ENCODE measurements around the gene ADAP2. TPM values are rescaled to one million over a fixed set of nuclear protein-coding genes. Genes with fewer than 3 reads are reported as not detected.

ADAP2 gene
- total and polyA plus RNA-seq, 2 donors (not counting 1 experiment from before 2014, with no cell fraction given), result 3.8 to 4.3 TPM

DNA sequence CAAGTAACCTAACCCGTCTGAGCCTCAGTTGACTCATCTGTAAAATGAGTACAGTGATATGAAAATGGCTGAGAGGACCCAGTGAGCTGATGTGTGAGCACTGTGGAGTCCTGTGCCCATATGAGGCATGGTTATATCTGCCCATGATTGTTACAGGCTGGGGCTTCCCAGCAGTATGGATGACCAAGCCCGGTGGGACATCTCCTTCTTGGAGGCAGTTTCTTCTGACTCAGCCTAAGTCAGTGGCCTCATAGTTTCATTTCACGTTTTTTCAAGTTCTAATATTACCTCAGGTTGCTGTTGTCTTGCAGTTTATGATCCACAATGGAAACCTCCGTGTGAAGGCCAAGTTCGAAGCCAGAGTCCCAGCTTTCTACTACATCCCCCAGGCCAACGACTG lies 4.8 kb downstream of the ADAP2 start:
- no peak for TF ChIP-seq EZH2 (IDR thresholded peaks at IDR 0.05; ENCODE audit: low read length, missing control alignments)
- no peak for TF ChIP-seq CTCF (conservative IDR thresholded peaks at IDR 0.05 in 1 of 2, IDR thresholded peaks at IDR 0.05 in 1 of 2; ENCODE audit: low read depth in 1 of 2, low read length in 2 of 2)
- no peaks in the 10 kb centered on the region for H3K9me3 ChIP-seq (ENCODE audit: control insufficient read depth, insufficient read depth, low read depth, low read length)
- no peak for DNase-seq (ENCODE audit: low read depth in 2 of 2)

DNA sequence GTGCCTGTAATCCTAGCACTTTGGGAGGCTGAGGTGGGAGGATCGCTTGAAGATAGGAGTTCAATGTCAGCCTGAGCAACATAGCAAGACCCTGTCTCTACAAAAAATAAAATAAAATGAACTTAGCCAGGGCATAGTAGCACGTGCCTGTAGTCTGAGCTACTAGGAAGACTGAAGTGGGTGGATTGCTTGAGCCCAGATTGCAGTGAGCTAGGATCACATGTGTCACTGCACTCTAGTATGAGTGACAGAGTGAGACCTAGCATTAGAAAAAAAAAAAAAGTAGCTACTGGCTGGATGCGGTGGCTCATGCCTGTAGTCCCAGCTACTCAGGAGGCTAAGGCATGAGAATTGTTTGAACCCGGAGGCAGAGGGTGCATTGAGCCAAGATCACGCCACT lies 6.0 kb downstream of the ADAP2 start:
- Histone ChIP-seq H3K79me2 (ENCODE audit: control insufficient read depth, insufficient read depth, low read length) (no peaks in the 10 kb centered on the region), H3K4me3 (replicated peaks in 1 of 4; ENCODE audit: control extremely low read depth in 1 of 4, insufficient read depth in 1 of 4, low read depth in 3 of 4, low read length in 4 of 4) (no peak overlapping the region), H2AFZ (ENCODE audit: low read length) (no peak overlapping the region), H3K27me3 (ENCODE audit: control insufficient read depth, insufficient read depth, low read length) (peaks cover 2% of the 10 kb centered on the region), H3K4me2 (ENCODE audit: extremely low read depth, insufficient read depth, low read length) (no peak overlapping the region), H3K4me1 (ENCODE audit: control insufficient read depth, extremely low read depth, insufficient read depth, low read length) (no peaks in the 10 kb centered on the region), H3K9ac (ENCODE audit: insufficient read depth, low read length) (no peak overlapping the region), H4K20me1 (ENCODE audit: control insufficient read depth, extremely low read depth, insufficient read depth, low read length) (no peaks in the 10 kb centered on the region), H3K9me3 (ENCODE audit: control insufficient read depth, insufficient read depth, low read depth, low read length) (no peaks in the 10 kb centered on the region), H3K27ac (ENCODE audit: insufficient read depth, low read length) (no peak overlapping the region), H3K36me3 (ENCODE audit: control insufficient read depth, insufficient read depth, low read length) (no peaks in the 10 kb centered on the region)
- TF ChIP-seq EZH2 (IDR thresholded peaks at IDR 0.05; ENCODE audit: low read length, missing control alignments) (no peak), CTCF (conservative IDR thresholded peaks at IDR 0.05 in 1 of 2, IDR thresholded peaks at IDR 0.05 in 1 of 2; ENCODE audit: low read depth in 1 of 2, low read length in 2 of 2) (no peak)
- no peak for DNase-seq (ENCODE audit: low read depth in 2 of 2)

More for the DNA sequence above, 4.8 kb downstream of the ADAP2 start:
- no peak overlapping the region for H3K4me3 ChIP-seq (replicated peaks in 1 of 4; ENCODE audit: control extremely low read depth in 1 of 4, insufficient read depth in 1 of 4, low read depth in 3 of 4, low read length in 4 of 4)
- H3K36me3 ChIP-seq (ENCODE audit: control insufficient read depth, insufficient read depth, low read length), result no peaks in the 10 kb centered on the region
- no peaks in the 10 kb centered on the region for H4K20me1 ChIP-seq (ENCODE audit: control insufficient read depth, extremely low read depth, insufficient read depth, low read length)
- H3K79me2 ChIP-seq (ENCODE audit: control insufficient read depth, insufficient read depth, low read length), result no peaks in the 10 kb centered on the region
- H3K27me3 ChIP-seq (ENCODE audit: control insufficient read depth, insufficient read depth, low read length), result peaks cover 2% of the 10 kb centered on the region
- H3K9ac ChIP-seq (ENCODE audit: insufficient read depth, low read length), result no peak overlapping the region
- no peak overlapping the region for H2AFZ ChIP-seq (ENCODE audit: low read length)
- H3K4me1 ChIP-seq (ENCODE audit: control insufficient read depth, extremely low read depth, insufficient read depth, low read length), result peaks cover 2% of the 10 kb centered on the region
- no peak overlapping the region for H3K27ac ChIP-seq (ENCODE audit: insufficient read depth, low read length)
- H3K4me2 ChIP-seq (ENCODE audit: extremely low read depth, insufficient read depth, low read length), result no peak overlapping the region

DNA sequence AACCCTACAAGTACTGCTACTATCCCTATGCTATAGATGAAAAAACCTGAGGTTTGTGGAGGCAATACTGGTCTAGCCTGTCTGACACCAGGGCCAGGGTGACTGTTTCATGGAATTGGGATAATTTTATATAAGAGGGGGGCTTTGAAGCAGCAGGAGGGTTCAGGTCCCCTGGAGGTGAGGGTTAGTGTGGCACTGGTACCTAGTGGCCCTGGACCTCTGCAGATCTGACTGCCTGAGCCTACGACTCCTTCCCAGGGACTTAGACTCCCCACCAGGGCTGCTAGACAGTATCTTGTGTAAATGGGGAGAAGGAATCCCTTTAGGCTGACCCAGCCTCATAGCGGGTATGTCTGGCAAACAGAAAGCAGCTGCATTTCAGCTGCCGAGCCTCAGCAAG lies 6.8 kb downstream of the ADAP2 start:
- H3K4me2 ChIP-seq (ENCODE audit: extremely low read depth, insufficient read depth, low read length), result no peak overlapping the region
- no peak overlapping the region for H3K27ac ChIP-seq (ENCODE audit: insufficient read depth, low read length)
- no peaks in the 10 kb centered on the region for H4K20me1 ChIP-seq (ENCODE audit: control insufficient read depth, extremely low read depth, insufficient read depth, low read length)
- H3K4me1 ChIP-seq (ENCODE audit: control insufficient read depth, extremely low read depth, insufficient read depth, low read length), result no peaks in the 10 kb centered on the region
- no peaks in the 10 kb centered on the region for H3K9me3 ChIP-seq (ENCODE audit: control insufficient read depth, insufficient read depth, low read depth, low read length)
- H3K79me2 ChIP-seq (ENCODE audit: control insufficient read depth, insufficient read depth, low read length), result no peaks in the 10 kb centered on the region
- H3K9ac ChIP-seq (ENCODE audit: insufficient read depth, low read length), result no peak overlapping the region
- TF ChIP-seq CTCF (conservative IDR thresholded peaks at IDR 0.05 in 1 of 2, IDR thresholded peaks at IDR 0.05 in 1 of 2; ENCODE audit: low read depth in 1 of 2, low read length in 2 of 2) (no peak), EZH2 (IDR thresholded peaks at IDR 0.05; ENCODE audit: low read length, missing control alignments) (no peak)
- no peak for DNase-seq (ENCODE audit: low read depth in 2 of 2)
- H3K27me3 ChIP-seq (ENCODE audit: control insufficient read depth, insufficient read depth, low read length), result peaks cover 2% of the 10 kb centered on the region
- no peak overlapping the region for H3K4me3 ChIP-seq (replicated peaks in 1 of 4; ENCODE audit: control extremely low read depth in 1 of 4, insufficient read depth in 1 of 4, low read depth in 3 of 4, low read length in 4 of 4)
- no peaks in the 10 kb centered on the region for H3K36me3 ChIP-seq (ENCODE audit: control insufficient read depth, insufficient read depth, low read length)
- H2AFZ ChIP-seq (ENCODE audit: low read length), result no peak overlapping the region
